NCI-H345 (cell line): ENCODE results near the gene STK25.

Source experiments
- DNase-seq: peaks from one replicate; lab custom pipeline; 2025; lab: John Stamatoyannopoulos, UW

STK25 gene

DNA sequence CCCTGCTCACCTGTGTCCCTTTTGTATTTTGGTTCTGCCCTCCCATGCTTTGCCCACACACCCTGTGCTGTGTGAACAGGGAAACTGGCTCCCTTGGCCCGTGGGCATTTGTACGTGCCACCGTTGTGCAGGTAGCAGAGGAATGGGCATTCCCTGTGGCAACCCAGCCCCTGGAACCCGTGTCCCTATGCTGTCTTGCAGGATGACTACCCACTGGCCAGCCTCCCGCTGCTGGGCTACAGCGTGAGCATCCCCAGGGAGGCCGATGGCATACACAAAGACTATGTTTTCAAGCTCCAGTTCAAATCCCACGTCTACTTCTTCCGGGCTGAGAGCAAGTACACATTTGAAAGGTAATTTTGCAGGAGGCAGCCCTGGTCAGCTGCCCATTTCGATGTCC, 15.3 kb downstream of the STK25 start:
- DNase-seq = no peak

DNA sequence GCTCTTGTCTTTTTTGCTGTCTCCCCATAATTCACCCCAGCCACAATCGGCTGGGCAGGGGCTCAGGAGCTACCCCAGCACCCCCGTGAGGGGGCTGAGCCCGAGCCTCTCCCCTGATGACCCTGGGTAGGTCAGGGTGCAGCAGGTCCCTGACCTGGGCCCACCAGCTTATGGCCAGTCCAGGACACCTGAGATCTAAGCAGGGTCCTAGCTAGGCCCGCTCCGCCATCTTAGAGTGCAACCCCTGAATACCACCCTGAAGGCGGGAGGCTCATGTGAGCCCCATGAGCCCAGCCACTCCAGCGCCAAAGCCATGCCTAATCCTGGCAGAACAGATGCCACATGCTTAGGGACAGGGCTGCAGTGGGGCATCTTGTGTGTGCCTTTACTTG, 16.2 kb downstream of the STK25 start:
- no peak for DNase-seq

DNA sequence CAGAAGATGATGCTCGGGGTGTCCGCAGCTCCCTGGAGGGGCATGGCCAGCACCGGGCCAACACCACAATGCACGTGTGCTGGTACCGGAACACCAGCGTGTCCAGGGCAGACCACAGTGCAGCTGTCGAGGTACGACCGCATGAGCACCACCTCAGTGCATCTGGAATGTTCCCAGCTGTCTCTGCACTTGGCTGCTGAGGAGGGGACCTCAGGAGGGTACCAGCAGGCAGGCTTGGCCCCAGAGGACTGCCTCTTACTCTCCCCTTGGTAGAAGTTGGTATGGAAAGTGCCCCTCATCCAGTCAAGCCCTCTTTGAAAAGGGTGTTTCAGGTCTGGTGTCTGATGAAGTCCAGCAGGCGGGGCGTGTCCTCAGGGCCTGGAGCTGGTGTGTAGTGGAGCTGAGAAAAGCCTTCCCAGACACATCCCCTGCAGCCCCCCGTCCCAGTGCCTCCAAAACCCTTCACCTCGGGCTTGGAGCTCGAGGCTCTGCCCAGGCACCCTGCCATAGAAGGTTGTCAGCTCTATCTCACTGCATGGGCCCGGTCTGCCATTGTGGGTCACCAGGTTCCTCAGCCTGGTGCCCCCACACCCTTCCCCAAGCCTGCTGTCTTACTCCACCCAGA, 16.7 kb downstream of the STK25 start:
- DNase-seq = no peak

DNA sequence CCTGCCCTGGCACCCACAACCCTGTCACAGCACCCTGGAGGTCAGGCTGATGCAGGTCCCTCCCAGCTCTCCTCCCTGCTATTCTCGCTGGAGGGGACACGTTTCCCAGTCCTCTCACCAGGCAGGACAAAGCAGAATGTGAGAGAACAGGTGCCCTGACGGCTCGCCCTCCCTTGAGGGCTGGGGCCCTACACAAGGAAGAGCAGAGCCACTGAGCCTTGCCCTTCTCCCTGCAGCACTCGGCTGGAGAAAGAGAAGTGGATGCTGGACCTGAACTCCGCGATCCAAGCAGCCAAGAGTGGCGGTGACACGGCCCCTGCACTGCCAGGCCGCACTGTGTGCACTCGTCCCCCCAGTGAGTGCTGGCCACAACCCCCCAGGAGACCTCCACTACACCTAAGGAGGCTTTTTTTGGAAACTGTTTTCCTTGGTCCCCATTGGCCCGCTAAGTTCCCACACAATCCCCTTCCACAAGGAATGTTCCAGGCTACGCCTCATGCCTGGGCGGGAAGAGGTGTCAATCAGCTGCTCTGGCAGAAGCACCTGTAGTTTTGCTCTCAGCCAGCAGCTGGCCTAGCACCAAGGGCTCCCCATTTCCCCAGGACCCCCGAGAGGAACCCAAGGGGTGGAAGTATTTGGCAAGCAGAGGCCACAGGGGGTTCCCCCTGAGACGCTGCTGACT, 17.4 kb downstream of the STK25 start:
- no peak for DNase-seq

DNA sequence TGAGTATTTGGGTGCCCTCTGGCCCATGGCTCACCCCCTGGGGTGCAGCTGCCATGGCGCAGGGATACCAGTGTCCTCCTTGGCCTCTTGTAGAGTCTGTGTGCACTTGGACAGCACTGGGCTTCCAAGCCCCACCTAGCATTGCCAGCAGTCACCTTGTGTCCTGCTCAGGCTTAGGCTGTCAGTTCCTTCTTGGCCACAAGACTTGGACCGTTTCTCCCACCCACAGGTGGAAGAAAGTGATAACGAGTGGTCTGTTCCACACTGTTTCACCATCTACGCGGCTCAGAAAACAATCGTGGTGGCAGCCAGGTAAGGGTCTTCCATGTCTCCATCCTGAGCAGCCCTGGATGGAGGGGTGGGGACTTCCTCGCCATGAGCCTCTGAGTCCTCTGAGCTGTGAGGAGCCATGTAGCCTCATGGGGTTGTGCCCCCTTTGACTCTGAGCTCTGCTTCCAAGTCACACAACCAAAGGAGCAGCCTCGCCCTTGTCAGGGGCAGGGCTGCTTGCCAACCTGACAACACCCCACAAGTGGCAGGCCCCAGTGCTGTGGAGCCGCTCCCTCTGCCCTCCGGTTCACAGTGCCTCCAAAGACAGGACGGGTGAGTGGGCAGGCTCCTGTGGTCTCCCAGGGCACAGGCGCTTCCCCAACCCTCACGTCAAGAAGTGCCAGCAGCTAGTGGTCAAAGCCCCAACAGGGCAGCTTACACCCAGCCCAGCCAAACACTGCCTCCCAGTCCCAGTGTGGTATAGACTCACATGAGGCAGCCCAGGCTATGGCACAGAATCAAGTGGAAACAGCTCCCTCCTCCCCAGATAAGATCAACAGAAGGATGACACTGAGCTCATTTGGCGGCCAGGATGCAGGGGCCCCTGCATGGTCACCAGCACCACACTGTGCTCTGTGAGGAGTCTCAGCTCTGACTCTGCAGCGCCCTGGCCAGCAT, 18.4 kb downstream of the STK25 start:
- no peak for DNase-seq

DNA sequence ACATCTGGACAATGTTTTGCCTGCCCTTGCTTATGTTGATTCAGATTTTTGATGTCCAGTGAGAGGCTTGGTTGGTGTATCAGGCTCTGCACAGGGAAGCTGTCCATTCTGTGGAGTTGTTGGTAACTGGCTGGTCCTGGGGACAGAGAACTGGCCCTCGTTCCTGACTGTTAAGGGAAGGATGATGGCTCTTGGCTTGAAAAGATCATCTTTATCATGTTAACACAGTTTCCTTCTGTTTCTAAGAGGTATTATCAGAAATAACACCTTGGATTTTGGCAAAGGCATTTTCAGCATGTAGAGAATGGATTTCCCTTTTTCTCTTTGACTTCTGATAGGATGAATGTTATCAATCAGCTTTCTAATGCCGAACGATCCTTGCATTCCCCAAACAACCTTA, 19.3 kb downstream of the STK25 start:
- DNase-seq = no peak

DNA sequence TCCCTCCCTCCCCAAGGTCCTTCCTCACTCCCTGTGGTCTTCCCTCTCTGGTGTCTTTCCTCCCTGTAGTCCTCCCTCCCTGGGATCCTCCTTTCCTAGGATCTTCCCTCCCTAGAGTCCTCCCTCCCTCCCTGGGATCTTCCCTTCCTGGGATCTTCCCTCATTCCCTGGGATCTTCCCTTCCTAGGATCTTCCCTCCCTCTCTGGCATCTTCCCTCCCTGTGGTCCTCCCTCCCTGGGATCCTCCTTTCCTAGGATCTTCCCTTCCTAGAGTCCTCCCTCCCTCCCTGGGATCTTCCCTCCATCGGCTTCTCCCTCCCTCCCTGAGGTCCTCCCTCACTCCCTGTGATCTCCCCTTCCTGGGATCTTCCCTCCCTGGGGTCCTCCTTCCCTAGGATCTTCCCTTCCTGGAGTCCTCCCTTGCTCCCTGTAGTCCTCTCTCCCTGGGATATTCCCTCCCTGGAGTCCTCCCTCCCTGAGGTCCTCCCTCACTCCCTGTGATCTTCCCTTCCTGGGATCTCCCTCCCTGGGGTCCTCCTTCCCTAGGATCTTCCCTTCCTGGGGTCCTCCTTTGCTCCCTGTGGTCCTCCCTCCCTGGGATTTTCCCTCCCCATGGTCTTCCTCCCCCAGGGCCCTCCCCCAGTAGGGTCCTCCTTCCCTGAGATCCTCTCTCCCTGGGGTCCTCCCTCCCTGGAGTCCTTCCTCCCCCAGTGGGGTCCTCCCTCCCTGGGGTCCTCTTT, 23.0 kb downstream of the STK25 start:
- no peak for DNase-seq

DNA sequence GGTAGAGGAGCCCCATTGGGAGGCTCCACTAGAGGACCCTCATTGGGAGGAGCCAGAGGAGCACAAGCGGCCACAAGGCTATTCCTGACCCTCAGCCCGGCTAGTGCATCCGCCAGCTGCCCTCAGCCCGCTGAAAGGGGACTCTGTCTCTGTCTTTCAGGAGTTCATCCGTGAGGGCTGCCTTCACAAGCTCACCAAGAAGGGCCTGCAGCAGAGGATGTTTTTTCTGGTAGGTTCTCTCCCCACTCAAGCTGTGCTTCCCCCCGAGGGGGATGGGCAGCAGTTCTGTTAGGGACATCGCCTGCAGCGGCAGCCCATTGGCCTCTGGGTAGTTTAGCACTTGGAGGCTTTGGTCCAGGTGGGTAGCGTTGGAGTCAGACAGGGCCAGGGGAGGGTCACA, 25.1 kb downstream of the STK25 start:
- no peak for DNase-seq

DNA sequence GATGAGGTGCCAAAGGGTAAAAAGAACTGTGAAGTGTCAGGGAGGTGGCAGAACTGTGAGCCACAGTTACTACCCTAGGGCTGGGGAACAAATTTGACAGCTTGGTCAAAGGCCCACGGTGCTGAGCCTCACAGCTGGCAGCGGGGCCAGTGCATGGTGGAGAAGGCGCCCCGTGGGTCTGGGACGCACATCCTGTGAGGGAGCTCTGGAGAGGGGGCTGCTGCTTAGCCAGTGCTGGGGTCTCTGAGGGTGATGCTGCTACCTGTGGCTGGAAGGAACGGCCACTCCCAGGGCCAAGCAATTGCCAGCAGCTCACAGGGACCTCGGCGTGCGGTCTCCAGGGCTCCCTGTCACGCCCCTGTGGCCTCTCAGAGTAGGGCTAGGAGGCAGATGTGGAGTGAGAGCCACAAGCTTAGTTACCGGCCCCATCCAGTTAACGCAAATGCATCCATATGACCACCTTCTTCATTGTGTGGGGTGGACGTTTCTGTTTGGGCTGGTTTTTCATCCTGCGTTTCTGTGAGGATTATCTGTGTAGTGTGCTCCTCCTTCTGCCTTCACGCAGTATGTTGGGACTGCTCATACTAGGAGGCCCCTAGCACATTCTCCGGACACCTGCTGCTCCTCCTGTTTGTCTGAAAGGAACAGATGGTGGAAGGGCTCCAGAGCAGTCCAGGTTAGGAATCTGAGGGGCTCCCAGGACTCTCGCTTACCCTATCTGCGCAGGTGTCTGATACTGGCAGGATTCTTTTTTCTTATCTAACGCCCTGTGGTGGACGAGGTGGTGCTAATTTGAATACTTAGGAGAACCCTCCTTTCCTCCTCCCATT, 26.0 kb downstream of the STK25 start:
- no peak for DNase-seq

DNA sequence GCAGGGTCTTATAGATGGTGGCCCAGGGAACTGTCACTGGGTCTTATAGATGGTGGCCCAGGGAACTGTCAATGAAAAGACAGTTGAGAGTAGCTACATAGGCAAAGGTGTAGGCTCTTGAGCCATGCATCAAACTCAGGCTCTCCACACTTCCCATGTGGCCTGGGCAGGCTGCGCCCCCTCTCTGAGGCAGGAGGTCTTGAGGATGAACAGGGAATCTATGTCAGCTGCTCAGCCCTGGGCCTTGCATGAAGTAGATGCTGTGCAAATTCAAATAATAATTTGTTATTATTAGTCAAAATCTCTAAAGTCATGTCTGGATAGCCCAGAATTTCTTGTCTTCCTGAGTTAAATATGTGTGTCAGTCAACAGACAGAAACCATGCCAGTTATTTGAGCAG, 26.7 kb downstream of the STK25 start:
- DNase-seq = no peak

DNA sequence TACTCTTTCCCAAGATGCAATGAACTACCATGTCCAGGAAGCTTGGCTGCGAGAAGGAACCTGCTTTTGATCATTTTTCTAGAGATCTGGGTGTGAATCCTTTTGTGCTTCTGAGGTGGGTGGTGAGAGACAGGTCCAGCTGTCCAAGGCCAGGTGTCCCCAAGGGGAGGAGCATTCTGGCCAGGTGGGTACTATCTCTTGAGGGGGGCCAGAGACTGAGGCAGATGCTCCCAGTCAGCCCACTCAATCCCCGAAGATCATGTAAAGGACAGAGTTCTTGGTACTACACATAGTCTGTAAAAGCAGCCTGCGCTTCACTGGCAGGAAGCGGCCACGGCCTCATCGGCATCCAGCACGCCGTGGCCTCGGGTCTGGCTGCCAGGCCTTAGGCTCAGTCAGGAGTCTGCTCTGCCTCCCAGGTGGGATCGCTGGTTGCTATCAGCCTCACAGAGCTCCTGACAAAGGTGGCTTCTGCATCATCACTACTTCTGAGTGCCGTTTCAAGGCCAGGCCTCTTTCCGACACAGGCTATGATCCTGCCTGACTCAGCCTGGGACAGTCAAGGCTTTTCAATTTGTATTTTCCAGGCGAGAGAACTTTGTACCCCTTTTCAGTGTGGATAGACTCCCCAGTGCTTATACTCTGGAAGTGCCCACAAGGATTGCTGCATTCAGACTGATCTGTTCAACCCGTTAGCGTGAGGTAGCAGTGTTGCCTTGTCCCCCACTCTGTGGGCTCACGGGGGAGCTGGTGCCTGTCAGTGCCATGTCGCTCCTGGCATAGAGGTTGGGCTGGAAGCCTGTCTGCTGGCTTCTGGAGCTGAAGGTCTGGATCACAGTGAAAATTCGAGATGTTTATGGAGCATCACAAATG, 29.1 kb downstream of the STK25 start:
- no peak for DNase-seq

DNA sequence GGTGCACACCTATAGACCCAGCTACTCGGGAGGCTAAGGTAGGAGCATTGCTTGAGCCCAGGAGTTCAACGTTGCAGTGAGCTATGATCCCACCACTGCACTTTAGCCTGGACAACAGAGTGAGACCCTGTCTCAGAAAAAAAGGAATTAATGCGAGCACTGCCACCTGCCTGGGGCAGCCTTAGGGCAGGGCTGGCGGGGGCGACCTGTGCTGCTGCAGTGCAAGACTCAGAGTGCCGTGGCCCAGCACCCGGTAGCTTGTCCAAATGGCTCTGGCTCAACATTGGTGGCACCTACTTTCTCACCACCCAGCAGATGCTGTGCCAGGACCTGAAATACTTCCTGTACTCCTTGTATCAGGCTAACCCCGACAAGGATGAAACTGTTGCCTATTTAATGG, 30.2 kb downstream of the STK25 start:
- DNase-seq = no peak

DNA sequence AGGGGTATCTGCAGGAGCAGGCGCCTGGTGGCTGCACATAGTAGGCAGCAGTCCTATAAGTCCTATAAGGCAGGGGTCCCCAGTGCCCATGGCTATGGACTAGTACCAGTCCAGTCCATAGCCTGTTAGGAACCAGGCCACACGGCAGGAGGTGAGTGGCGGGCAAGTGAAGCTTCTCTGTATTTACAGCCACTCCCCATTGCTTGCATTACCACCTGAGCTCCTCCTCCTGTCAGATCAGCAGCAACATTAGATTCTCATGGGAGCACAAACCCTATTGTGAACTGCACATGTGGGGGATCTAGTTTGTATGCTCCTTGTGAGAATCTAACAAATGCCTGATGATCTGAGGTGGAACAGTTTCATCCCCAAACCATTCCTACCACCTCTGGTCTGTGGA, 33.1 kb downstream of the STK25 start:
- DNase-seq = no peak

DNA sequence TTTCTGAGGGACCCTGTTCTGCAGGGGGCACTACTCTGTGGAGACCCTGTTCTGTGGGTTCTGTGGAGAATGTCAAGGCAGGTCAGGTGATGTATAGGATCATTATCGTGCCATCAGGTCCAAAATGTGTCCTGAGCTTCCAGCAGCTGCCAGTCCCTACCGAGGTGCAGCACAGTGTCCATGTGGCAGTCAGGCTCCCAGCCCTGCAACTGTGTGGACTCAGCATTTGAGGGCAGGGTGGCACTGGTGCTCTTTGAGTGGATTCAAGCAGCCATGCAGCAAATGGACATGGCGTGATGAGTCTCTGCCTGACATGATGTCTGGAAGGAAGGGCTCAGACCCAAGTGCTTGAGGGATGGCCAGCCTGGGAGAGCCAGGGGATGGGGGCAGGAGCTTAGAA, 35.0 kb downstream of the STK25 start:
- DNase-seq = no peak

DNA sequence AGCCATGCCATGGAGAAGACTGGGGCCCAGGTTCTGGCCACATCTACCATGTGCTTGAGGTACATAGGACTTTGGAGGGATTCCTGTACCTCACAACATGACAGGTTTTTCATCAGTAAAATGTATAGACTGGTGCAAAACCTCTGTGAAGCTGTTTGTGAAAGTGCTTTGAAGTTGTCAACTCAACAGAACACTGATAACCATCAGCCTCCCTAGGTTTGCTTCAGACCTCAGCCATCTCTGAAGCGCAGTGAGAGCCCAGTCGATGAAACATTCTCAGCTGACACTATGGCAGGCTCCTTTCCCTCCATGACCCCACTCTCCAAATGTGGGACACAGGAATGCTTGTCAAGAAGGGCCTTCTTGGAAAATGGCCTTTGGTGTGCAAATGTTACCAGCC, 38.6 kb downstream of the STK25 start:
- no peak for DNase-seq

DNA sequence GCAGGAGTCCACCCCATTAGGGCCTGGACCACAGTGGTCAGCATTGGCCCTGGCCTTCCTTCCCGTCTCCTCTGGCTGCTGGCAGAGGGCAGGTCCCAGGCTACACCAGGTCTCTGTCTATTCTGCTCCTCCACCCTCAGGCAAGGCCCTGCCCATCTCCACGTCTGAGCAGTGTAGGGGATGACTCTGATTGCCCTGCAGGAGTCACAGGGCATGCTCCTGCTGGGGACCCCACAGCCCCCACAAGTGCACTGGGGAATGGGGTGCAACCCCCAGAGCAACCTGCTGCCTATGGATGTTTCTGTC, 40.0 kb downstream of the STK25 start:
- no peak for DNase-seq

DNA sequence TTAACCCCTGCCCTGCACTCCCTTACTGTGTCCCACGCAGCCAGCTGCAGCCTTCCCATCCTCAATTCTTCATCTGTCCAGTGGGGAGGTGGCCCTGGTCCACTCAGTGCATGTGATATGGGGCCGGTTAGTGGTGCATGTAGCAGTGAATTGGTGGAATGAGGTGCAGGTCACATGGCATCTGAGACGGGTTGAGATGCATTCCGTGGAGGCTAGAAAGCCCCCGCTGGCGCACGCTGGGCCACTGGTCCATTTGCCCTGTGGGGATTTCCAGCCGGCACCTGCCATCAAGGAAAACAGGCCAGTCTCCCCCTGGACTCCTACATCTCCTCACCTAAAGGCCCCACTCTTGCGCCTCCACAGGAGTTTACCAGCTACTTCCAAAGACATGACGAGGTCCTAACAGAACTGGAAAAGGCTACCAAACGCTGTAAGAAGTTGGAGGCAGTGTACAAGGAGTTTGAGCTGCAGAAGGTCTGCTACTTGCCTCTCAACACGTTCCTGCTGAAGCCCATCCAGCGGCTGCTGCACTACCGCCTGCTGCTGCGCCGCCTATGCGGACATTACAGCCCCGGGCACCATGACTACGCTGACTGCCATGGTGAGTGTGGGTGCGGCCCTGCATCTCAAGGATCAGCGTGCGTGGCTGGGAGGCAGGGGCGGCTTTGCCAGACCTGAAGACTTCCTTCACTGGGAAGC, 40.5 kb downstream of the STK25 start:
- DNase-seq = no peak

DNA sequence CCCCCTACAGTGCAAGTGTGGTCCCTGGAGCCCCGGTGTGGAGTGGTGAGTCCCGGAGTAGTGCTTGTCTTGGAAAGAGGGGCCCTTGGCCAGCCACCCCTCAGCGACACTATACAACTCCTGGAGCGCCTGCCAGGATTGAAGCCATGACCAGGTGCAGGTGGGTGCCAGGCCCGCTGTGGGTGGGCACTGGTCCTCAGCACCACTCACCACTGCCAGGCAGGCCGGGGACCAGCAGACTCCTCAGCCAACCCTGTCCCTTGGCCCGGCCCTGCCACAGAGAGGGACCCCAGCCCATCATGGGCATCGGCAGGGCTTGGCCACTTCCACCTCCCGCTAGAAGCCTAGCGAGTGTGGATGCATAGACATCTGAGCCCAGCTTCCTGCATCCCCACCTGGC, 42.2 kb downstream of the STK25 start:
- DNase-seq = no peak

DNA sequence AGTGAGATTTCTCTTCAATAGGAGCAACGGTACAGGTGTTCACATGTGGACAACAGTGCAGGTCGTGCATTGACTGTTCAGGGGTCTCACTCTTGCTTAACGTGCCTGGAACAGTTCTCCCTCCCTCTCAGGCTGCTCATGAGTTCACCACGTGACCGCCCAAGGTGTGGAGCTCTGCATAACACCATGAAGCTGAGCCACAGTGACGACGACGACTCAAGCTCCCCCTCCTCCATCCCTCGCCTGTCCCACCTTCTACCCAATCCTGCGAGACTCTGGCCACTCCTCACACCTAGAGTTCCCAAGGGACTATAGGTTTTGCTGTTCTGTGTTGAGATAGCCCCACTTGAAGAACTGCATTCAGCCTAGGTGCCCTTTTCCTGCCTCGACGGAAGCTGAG, 42.8 kb downstream of the STK25 start:
- no peak for DNase-seq
